ENCODE results near the gene PHOX2A.

Gene PHOX2A

GRCh38 chr11:72249961-72250360 lies 6.0 kb upstream of the PHOX2A start:
- no peak for DNase-seq (ENCODE audit: low read depth)

GRCh38 chr11:72247584-72247983 lies 3.6 kb upstream of the PHOX2A start:
- DNase-seq (ENCODE audit: low read depth): no peak

- no peak for DNase-seq (ENCODE audit: low read depth)
Observed at GRCh38 chr11:72245263-72245816, 1.4 kb upstream of the PHOX2A start.

GRCh38 chr11:72244361-72245262 lies 636 bp upstream of the PHOX2A start:
- no peak for DNase-seq (ENCODE audit: low read depth)

GRCh38 chr11:72243173-72244059 lies 560 bp downstream of the PHOX2A start:
- no peak for DNase-seq (ENCODE audit: low read depth)

- DNase-seq (ENCODE audit: low read depth): no peak
Observed at GRCh38 chr11:72242141-72242540, 1.8 kb downstream of the PHOX2A start.

GRCh38 chr11:72241291-72241781 lies 2.6 kb downstream of the PHOX2A start:
- DNase-seq (ENCODE audit: low read depth): no peak

GRCh38 chr11:72240461-72241290 lies 3.3 kb downstream of the PHOX2A start:
- DNase-seq (ENCODE audit: low read depth): peak; percentile 21

- peak; percentile 28 for DNase-seq (ENCODE audit: low read depth)
Observed at GRCh38 chr11:72239849-72240460, 4.0 kb downstream of the PHOX2A start.

- peak; percentile 72 for DNase-seq (ENCODE audit: low read depth)
Observed at GRCh38 chr11:72239313-72239848, 4.6 kb downstream of the PHOX2A start.

GRCh38 chr11:72238492-72239312 lies 5.3 kb downstream of the PHOX2A start:
- no peak for DNase-seq (ENCODE audit: low read depth)

- peak; percentile 67 for DNase-seq (ENCODE audit: low read depth)
Observed at GRCh38 chr11:72238040-72238450, 5.9 kb downstream of the PHOX2A start.

GRCh38 chr11:72237112-72237931 lies 6.7 kb downstream of the PHOX2A start:
- DNase-seq (ENCODE audit: low read depth): no peak

- no peak for DNase-seq (ENCODE audit: low read depth)
Observed at GRCh38 chr11:72236774-72237111, 7.2 kb downstream of the PHOX2A start.

GRCh38 chr11:72236083-72236697 lies 7.8 kb downstream of the PHOX2A start:
- no peak for DNase-seq (ENCODE audit: low read depth)

GRCh38 chr11:72235351-72236057 lies 8.5 kb downstream of the PHOX2A start:
- DNase-seq (ENCODE audit: low read depth): no peak

GRCh38 chr11:72234920-72235319 lies 9.1 kb downstream of the PHOX2A start:
- DNase-seq (ENCODE audit: low read depth): no peak

- no peak for DNase-seq (ENCODE audit: low read depth)
Observed at GRCh38 chr11:72234514-72234830, 9.5 kb downstream of the PHOX2A start.

Measured in ELR (cell line).